Ovary (tissue), 3 donors: ENCODE data around the gene TSPAN5.

Experiments used
- EP300 ChIP-seq: sonication (generic); formaldehyde crosslinking; IDR thresholded peaks from one replicate; pipeline ENCODE4 v1.6.1; 2017; ENCODE audit warnings: antibody characterized with exemption
- TF ChIP-seq, protein P1 (sequence below), 3 donors: fragments of 450-650 bp in 2 of 3; fragments of 200-600 bp in 1 of 3; IDR thresholded peaks; one replicate each; pipeline versions ENCODE4 v1.5.1 to v1.8.0; 2016 to 2022; ENCODE audit warnings: antibody characterized with exemption in 3 of 3, mild to moderate bottlenecking in 1 of 3
- donor health status: DM: no; HTN: no; CAD: no.

DNA sequence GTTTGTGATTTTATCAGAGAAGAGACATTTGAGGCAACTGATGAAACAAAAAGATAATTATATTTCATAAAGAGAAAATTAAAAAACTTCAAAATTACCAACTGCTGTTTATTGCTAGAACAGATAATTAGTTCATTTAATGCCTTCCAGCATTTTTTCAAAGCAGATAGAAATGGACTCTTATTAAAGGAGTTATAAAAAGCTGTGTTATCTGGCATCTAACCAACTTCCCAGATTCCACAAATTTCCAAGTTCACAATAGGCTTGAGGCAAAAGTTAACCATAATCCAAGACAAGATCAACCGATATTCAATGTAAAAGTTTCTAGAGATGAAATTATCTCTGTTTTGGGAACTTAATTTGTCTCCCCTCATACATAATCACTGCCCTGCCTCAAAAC lies 152.4 kb downstream of the TSPAN5 start:
- TF ChIP-seq, protein P1, sequence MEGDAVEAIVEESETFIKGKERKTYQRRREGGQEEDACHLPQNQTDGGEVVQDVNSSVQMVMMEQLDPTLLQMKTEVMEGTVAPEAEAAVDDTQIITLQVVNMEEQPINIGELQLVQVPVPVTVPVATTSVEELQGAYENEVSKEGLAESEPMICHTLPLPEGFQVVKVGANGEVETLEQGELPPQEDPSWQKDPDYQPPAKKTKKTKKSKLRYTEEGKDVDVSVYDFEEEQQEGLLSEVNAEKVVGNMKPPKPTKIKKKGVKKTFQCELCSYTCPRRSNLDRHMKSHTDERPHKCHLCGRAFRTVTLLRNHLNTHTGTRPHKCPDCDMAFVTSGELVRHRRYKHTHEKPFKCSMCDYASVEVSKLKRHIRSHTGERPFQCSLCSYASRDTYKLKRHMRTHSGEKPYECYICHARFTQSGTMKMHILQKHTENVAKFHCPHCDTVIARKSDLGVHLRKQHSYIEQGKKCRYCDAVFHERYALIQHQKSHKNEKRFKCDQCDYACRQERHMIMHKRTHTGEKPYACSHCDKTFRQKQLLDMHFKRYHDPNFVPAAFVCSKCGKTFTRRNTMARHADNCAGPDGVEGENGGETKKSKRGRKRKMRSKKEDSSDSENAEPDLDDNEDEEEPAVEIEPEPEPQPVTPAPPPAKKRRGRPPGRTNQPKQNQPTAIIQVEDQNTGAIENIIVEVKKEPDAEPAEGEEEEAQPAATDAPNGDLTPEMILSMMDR (IDR thresholded peaks at IDR 0.05): no peak
- TF ChIP-seq EP300: no peak
